Measurements from ENCODE around the gene TJP1. TPM values are rescaled to one million over a fixed set of nuclear protein-coding genes. Genes with fewer than 3 reads are reported as not detected.

The TJP1 gene
- total and polyA plus RNA-seq, 5 donors: 36.6 to 131 (median 120) TPM

DNA sequence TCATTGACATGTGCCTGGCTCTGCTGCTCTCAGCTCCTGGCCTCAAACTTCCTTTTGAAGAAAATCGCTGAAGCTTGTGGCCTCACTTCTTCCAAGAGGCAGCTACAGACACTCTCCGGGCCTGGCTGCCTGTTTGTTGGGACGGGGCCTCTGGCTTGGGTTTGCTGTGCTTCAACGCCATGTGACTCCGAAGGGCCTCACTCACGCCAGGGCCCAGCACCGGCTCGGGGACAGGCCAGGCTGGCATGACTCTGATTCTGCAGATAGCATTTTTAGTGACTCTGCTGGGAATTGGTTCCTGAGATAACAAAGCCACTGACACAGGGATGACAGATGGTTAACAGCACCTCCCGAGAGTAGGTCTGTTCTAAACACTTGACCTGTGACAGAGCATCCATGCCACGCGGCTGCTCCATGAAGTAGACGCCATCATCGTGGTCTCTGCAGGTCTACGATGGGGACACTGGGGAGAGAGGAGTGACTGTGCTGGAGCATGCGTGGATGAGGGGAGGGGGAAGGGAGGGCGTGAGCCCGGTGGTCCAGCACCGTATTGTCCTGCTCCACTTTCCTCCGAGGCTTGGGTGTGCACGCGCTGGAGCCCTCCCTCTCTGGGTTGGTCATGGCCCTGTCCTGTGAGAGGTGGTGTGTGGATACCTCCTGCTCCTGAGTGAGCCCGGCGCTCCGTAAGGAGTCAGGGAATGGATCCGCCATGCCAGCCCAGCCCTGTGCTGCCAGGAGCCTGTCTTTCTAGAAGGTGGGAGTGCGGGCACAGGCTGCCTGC is 133.6 kb downstream of the TJP1 start:
- Histone ChIP-seq H3K4me1 (ENCODE audit: control insufficient read depth, insufficient read depth, low read length) (no peaks in the 10 kb centered on the region), H3K27me3 (ENCODE audit: control insufficient read depth, insufficient read depth) (no peaks in the 10 kb centered on the region), H3K9me3 (ENCODE audit: control insufficient read depth, low read length) (no peaks in the 10 kb centered on the region), H3K27ac (ENCODE audit: low read length) (no peak overlapping the region), H3K4me3 (ENCODE audit: low read length) (no peak overlapping the region)
- intact Hi-C loops (cut with DNase I): no loop called here
- WGBS: 77% methylated on average over 26 of the region's 26 CpGs
- ATAC-seq: peak; percentile 10 to 25
- no peak for DNase-seq

DNA sequence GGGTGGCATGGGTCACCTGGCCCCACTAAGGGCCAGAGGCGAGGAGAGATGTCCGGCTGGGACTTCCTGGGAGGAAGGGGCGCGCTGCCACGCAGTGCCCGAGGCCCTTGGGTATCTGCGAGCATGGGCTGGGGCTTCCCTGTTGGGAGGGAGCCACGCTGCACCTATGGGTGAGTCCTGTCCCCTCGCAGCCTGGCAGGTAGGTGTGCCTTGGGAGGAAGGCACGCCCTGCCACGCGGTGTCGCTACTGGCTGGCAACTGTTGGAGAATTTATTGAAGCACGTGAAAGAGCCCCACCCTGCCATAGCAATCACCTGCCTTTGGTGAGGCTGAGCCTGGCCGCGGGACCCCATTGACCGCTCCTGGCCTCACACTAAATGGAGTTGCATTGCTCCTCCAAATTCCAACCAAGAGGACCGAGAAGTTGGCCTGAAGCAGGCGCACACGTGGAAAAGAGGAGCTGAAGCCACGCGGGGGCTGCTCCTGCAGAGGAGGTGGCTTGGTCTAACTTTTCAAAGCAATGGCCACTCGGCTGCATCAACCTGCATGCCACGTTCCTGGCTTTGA is 134.2 kb downstream of the TJP1 start:
- intact Hi-C loops (cut with DNase I): no loop called here
- Histone ChIP-seq H3K4me3 (ENCODE audit: low read length) (no peak overlapping the region), H3K4me1 (ENCODE audit: control insufficient read depth, insufficient read depth, low read length) (no peaks in the 10 kb centered on the region), H3K27me3 (ENCODE audit: control insufficient read depth, insufficient read depth) (no peaks in the 10 kb centered on the region), H3K27ac (ENCODE audit: low read length) (no peak overlapping the region), H3K9me3 (ENCODE audit: control insufficient read depth, low read length) (no peaks in the 10 kb centered on the region)
- WGBS: 81% methylated on average over 24 of the region's 24 CpGs
- ATAC-seq (peak in 1 of 2 donors; percentile 31), DNase-seq (no peak)

DNA sequence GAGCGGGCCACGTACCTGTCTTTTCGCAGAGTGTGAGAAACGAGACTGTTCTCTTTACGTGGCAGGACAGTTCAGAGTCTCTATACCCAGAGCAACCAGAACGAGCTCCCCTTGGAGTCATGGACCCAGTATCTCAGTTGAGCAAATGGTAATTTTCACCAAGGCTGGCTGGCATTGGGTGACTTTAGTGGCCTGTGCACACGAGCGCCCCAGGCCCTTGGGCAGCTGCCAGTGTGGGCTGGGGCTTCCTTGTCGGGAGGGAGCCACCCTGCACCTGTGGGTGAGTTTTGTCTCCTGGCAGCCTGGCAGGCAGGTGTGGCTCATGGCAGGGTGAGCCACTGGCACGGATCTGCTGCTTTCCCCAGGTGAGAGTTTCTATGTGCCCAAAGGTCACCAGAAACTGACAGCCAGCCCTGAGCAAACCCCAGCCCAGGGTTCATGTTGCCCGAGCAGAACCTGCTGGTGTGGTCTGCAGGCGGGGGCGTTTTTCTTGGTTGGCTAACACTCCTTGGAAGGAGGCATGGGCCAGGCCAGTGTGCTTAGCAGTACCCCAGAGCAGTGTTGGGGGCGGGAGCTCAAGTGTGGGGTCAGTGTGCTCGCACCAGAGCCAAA is 135.0 kb downstream of the TJP1 start:
- Histone ChIP-seq H3K27me3 (ENCODE audit: control insufficient read depth, insufficient read depth) (no peaks in the 10 kb centered on the region), H3K27ac (ENCODE audit: low read length) (no peak overlapping the region), H3K4me1 (ENCODE audit: control insufficient read depth, insufficient read depth, low read length) (no peaks in the 10 kb centered on the region), H3K9me3 (ENCODE audit: control insufficient read depth, low read length) (no peaks in the 10 kb centered on the region), H3K4me3 (ENCODE audit: low read length) (no peak overlapping the region)
- DNase-seq: no peak
- peak in 1 of 2 donors; percentile 15 for ATAC-seq
- 85% methylated on average over 15 of the region's 15 CpGs for WGBS
- intact Hi-C loops (cut with DNase I): no loop called here

DNA sequence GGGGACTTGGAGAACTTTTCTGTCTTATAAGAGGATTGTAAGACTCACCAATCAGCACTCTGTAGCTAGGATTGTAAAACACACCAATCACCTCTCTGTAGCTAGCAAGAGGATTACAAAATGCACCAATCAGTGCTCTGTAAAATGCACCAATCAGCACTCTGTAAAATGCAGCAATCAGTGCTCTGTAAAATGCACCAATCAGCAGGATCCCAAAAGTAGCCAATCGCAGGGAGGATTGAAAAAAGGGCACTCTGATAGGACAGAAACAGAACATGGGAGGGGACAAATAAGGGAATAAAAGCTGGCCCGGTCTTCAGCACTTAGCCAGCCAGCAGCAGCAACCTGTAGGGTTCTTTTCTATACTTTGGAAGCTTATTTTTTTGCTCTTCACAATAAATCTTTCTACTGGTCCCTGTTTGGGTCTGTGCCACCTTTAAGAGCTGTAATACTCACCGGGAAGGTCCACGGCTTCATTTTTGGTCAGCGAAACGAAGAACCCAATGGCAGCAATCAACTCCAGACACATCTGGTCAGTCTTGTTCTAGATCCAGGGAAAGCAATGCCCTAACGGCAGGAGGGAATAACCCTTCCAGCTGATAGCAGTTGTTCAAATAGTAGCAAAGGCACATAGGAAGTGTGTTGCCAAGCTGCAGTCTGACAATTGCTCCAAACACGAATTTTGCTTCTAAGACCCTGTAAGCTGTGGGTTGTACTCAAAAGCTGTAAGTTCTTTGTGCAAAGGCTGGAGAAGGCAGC is 135.6 kb downstream of the TJP1 start:
- no peaks in the 10 kb centered on the region for H3K4me1 ChIP-seq (ENCODE audit: control insufficient read depth, insufficient read depth, low read length)
- DNase-seq (no peak), ATAC-seq (no peak)
- no peak overlapping the region for H3K27ac ChIP-seq (ENCODE audit: low read length)
- no peaks in the 10 kb centered on the region for H3K27me3 ChIP-seq (ENCODE audit: control insufficient read depth, insufficient read depth)
- WGBS: 84% methylated on average over 8 of the region's 8 CpGs
- H3K9me3 ChIP-seq (ENCODE audit: control insufficient read depth, low read length): no peaks in the 10 kb centered on the region
- intact Hi-C loops (cut with DNase I): no loop called here
- no peak overlapping the region for H3K4me3 ChIP-seq (ENCODE audit: low read length)

DNA sequence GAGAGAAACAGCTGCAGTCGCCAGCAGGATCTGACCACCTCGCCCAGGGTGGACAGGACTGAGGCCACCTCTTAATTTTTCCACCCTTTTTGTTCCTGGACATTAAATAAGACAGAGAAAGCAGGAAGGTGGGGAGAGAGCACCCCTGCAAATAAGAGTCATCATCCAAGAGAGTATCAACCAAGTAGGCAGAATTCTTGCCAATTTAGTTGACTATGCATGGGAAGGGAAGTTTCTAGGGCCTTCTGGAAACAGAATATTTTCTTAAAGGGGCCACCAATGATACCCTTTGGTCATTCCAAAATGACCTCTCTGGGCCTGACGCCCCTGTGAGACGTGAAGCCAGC is 136.2 kb downstream of the TJP1 start:
- H3K27me3 ChIP-seq (ENCODE audit: control insufficient read depth, insufficient read depth): no peaks in the 10 kb centered on the region
- intact Hi-C loops (cut with DNase I): no loop called here
- no peak for ATAC-seq
- no peak overlapping the region for H3K27ac ChIP-seq (ENCODE audit: low read length)
- DNase-seq: no peak
- H3K4me3 ChIP-seq (ENCODE audit: low read length): no peak overlapping the region
- no peaks in the 10 kb centered on the region for H3K4me1 ChIP-seq (ENCODE audit: control insufficient read depth, insufficient read depth, low read length)
- WGBS: 85% methylated on average over 4 of the region's 4 CpGs
- H3K9me3 ChIP-seq (ENCODE audit: control insufficient read depth, low read length): no peaks in the 10 kb centered on the region

DNA sequence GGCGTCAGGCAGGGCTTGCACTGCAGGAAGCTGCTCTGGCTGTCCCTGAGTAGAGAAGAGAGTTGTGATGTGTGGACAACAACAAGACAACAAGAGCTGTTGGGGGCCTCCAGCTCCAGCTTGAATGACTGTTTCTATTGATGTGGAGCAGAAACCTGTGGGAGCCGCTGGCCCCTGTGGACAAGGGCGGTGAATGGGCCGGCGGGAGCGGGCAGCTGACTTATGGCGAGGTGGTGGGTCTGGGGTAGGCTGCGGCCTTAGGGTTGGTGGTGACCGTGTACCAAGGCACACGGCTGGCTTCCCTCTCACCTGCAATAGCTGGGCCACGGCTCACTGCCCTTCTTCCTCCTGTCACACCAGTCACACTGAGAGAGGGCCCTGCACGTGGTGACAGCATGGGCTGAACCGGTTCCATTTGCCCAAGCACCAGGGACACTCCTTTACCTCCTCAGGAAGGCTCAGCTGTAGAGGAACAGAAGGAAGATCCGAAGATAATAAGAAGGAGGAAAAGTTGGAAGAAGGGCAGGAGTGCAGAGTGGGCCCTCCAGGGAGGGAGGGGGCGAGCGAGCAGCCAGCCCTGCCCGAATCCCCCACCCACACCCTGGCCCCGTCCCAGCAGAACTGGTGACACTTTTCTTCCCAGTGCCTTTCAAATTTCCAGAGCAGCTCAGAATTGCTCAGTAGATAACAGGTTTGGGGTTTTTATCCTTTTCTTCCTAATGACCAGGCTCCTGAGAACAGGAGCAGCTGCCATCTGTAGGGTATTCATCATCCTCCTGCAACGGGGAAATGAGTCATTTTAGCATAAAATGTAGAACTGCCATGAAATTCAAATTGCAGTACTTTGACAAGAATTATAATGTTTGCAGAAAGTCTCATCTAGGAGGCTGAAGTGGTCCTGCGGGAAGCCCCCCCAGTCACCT is 136.9 kb downstream of the TJP1 start:
- no peaks in the 10 kb centered on the region for H3K9me3 ChIP-seq (ENCODE audit: control insufficient read depth, low read length)
- H3K27me3 ChIP-seq (ENCODE audit: control insufficient read depth, insufficient read depth): no peaks in the 10 kb centered on the region
- intact Hi-C loops (cut with DNase I): no loop called here
- no peak overlapping the region for H3K4me3 ChIP-seq (ENCODE audit: low read length)
- no peak overlapping the region for H3K27ac ChIP-seq (ENCODE audit: low read length)
- 78% methylated on average over 20 of the region's 20 CpGs for WGBS
- DNase-seq: no peak
- no peaks in the 10 kb centered on the region for H3K4me1 ChIP-seq (ENCODE audit: control insufficient read depth, insufficient read depth, low read length)
- no peak for ATAC-seq

DNA sequence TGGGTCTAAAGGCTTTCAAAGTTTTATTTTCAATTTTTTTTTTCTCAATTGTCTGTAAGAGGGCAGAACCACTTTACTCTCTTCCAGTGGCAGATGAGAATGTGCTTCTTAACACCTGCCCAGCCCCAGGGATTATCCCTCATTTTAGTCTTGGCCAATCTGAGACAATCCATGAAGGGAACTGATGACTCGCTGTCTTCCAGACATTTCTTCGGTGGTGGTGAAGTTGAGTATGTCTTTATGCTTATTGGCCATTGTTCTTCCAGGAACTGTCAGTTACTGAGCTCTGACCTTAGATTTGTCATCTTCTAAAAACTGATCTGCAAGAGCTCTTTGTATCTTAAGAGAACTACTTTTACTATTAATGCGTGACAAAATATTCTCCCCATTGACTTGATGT is 139.5 kb downstream of the TJP1 start:
- DNase-seq: no peak
- H3K27me3 ChIP-seq (ENCODE audit: control insufficient read depth, insufficient read depth): no peaks in the 10 kb centered on the region
- intact Hi-C loops (cut with DNase I): no loop called here
- no peaks in the 10 kb centered on the region for H3K9me3 ChIP-seq (ENCODE audit: control insufficient read depth, low read length)
- H3K4me3 ChIP-seq (ENCODE audit: low read length): no peak overlapping the region
- peaks cover 3% of the 10 kb centered on the region for H3K4me1 ChIP-seq (ENCODE audit: control insufficient read depth, insufficient read depth, low read length)
- H3K27ac ChIP-seq (ENCODE audit: low read length): no peak overlapping the region
- WGBS: 88% methylated on average over 3 of the region's 3 CpGs
- ATAC-seq: no peak

DNA sequence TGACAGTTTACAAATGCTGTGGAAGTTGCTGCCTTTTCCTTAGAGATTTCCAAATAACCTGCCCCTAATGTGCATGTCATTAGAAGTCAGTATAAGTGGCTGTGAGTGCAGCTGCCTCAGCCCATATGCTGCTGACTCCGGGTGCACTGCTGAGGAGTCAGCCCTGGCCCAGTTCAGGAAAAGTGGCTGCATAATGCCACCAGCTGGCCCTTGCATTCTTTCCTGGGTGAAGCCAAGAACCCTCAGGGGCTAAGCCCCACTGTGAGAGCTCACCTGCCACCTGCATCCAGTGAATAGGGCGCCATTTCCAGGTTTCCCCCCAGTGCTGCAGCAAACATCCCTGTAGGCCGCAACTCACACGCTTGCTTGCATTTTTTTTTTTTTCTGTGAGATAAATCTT is 139.9 kb downstream of the TJP1 start:
- Histone ChIP-seq H3K4me1 (ENCODE audit: control insufficient read depth, insufficient read depth, low read length) (peaks cover 3% of the 10 kb centered on the region), H3K27ac (ENCODE audit: low read length) (no peak overlapping the region), H3K4me3 (ENCODE audit: low read length) (no peak overlapping the region), H3K27me3 (ENCODE audit: control insufficient read depth, insufficient read depth) (no peaks in the 10 kb centered on the region), H3K9me3 (ENCODE audit: control insufficient read depth, low read length) (no peaks in the 10 kb centered on the region)
- intact Hi-C loops (cut with DNase I): no loop called here
- 96% methylated on average over 4 of the region's 4 CpGs for WGBS
- DNase-seq (no peak), ATAC-seq (no peak)

DNA sequence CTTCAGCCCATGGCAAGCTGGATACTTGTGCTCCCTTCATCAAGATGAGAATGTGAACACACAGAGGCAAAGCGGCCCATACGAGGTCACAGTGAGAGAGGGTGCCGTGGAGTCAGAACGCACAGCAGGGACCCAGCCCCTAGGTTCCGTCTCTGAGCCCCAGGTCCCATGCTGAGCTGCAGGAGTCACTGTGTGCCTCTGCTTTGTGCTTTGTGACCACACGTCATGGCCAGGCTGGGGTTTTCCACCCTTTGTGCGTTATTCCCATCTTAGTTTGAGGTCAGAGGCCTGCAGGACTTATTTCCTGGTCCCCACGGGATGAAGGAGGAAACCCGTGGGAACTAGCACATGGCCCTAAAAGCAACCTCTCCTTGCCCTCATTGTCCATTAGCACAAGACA is 140.3 kb downstream of the TJP1 start:
- ATAC-seq (no peak), DNase-seq (no peak)
- Histone ChIP-seq H3K27me3 (ENCODE audit: control insufficient read depth, insufficient read depth) (no peaks in the 10 kb centered on the region), H3K4me1 (ENCODE audit: control insufficient read depth, insufficient read depth, low read length) (peaks cover 3% of the 10 kb centered on the region), H3K4me3 (ENCODE audit: low read length) (no peak overlapping the region), H3K9me3 (ENCODE audit: control insufficient read depth, low read length) (no peaks in the 10 kb centered on the region), H3K27ac (ENCODE audit: low read length) (no peak overlapping the region)
- intact Hi-C loops (cut with DNase I): no loop called here
- WGBS: 83% methylated on average over 9 of the region's 9 CpGs

DNA sequence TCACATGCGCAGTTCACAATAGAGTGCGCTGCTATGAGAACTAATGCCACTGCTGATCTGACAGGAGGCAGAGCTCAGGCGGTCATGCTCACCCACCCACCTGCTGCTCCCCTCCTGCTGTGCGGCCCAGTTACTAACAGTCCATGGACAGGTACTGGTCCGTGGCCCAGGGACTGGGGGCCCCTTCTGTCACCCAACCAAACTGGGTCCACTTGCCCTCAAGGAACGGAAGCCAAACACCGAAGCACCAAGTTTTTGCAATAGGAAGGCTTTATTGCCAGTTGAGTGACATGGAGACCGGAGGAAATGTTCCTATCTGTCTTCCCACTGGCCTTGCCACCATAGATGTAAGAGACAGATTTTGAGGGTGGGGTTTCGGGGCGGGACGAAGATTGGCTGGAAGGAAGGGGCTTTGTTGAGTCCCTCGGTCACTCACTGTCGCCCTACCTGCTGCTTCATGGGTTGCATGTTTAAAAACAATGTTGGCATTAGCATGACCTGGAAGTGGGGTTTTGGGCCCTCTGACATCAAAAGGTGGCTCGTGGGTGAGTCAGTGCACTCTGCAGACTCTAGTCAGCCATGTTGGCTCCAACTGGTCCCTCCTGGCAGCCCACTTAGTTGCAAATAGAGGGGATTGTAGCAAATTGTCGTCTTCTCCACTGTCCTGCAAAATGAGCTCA is 141.0 kb downstream of the TJP1 start:
- peaks cover 3% of the 10 kb centered on the region for H3K4me1 ChIP-seq (ENCODE audit: control insufficient read depth, insufficient read depth, low read length)
- DNase-seq: no peak
- no peaks in the 10 kb centered on the region for H3K27me3 ChIP-seq (ENCODE audit: control insufficient read depth, insufficient read depth)
- 91% methylated on average over 15 of the region's 15 CpGs for WGBS
- no peak for ATAC-seq
- no peaks in the 10 kb centered on the region for H3K9me3 ChIP-seq (ENCODE audit: control insufficient read depth, low read length)
- intact Hi-C loops (cut with DNase I): no loop called here
- no peak overlapping the region for H3K4me3 ChIP-seq (ENCODE audit: low read length)
- H3K27ac ChIP-seq (ENCODE audit: low read length): no peak overlapping the region

All from right cardiac atrium (tissue), 5 donors.